HepG2 (cell line): Measurements from ENCODE around the gene CPLX1.

Source experiments
- BCLAF1 ChIP-seq: fragments of 450-650 bp; IDR thresholded peaks from 2 replicates; pipeline ENCODE4 v1.6.1; 2017; ENCODE audit warnings: mild to moderate bottlenecking
- CTCF ChIP-seq: sonication (generic); formaldehyde crosslinking; IDR thresholded peaks from 2 replicates; pipeline ENCODE4 v1.5.0; 2020; ENCODE audit warnings: mild to moderate bottlenecking, missing genetic modification reagents, moderate library complexity
- EP300 ChIP-seq, 3 experiments: sonication (generic) in 1 of 3; formaldehyde crosslinking in 1 of 3; IDR thresholded peaks; 2 replicates each; pipeline versions ENCODE4 v1.5.1 to v1.6.1; 2011 to 2020; ENCODE audit warnings: low read depth in 2 of 3, low read length in 2 of 3, borderline replicate concordance in 1 of 3, improper control_type of control experiment in 1 of 3, mild to moderate bottlenecking in 1 of 3, missing genetic modification reagents in 1 of 3, moderate library complexity in 1 of 3
- ESRRA ChIP-seq: sonication (generic); formaldehyde crosslinking; IDR thresholded peaks from 2 replicates; pipeline ENCODE4 v1.5.1; 2020; ENCODE audit warnings: mild to moderate bottlenecking, low read depth, missing genetic modification reagents
- KLF16 ChIP-seq, 2 experiments: sonication (generic) in 1 of 2; formaldehyde crosslinking in 1 of 2; IDR thresholded peaks; 2 replicates each; pipeline versions ENCODE4 v1.6.1 to v1.8.0; 2016 to 2023; ENCODE audit warnings: missing genetic modification reagents in 2 of 2, missing compliant biosample characterization in 1 of 2
- PHF5A ChIP-seq: IDR thresholded peaks from one replicate; pipeline ENCODE4 v1.6.1; 2018; ENCODE audit warnings: low read depth, missing genetic modification reagents; ENCODE audit not compliant: unreplicated experiment
- PRDM10 ChIP-seq: sonication (generic); formaldehyde crosslinking; IDR thresholded peaks from 2 replicates; pipeline ENCODE4 v1.4.0; 2020; ENCODE audit warnings: low read depth, missing genetic modification reagents
- PRPF4 ChIP-seq: fragments of 200-400 bp; formaldehyde crosslinking; IDR thresholded peaks from 2 replicates; pipeline ENCODE4 v1.6.1; 2016; ENCODE audit warnings: low read length, low read depth; ENCODE audit not compliant: poor library complexity, severe bottlenecking
- RAD21 ChIP-seq: fragments of 450-650 bp; formaldehyde crosslinking; IDR thresholded peaks from 2 replicates; pipeline ENCODE4 v1.5.0; 2020; ENCODE audit warnings: mild to moderate bottlenecking
- SETDB1 ChIP-seq: sonication (generic); formaldehyde crosslinking; IDR thresholded peaks from 2 replicates; pipeline ENCODE4 v1.5.1; 2020; ENCODE audit warnings: missing genetic modification reagents, mild to moderate bottlenecking, borderline replicate concordance
- ZBTB8A ChIP-seq: sonication (generic); formaldehyde crosslinking; IDR thresholded peaks from 2 replicates; pipeline ENCODE4 v1.4.0; 2020; ENCODE audit warnings: mild to moderate bottlenecking, low read depth, missing genetic modification reagents, borderline replicate concordance

GRCh38 chr4:848307-848691, 22.4 kb upstream of the CPLX1 start:
- TF ChIP-seq KLF16 (CRISPR knock-in tag; IDR thresholded peaks at IDR 0.05) (no peak), CTCF (CRISPR knock-in tag) (no peak), RAD21 (CRISPR knock-in tag) (no peak), SETDB1 (CRISPR knock-in tag) (no peak), PRPF4 (no peak), PRDM10 (CRISPR knock-in tag) (no peak), ZBTB8A (CRISPR knock-in tag) (no peak), ESRRA (CRISPR knock-in tag) (no peak), PHF5A (CRISPR knock-in tag) (no peak), EP300 (IDR thresholded peaks at IDR 0.05; ENCODE audit: low read depth in 2 of 2, low read length in 2 of 2) (no peak), EP300 (CRISPR knock-in tag; IDR thresholded peaks at IDR 0.05; ENCODE audit: borderline replicate concordance) (no peak), BCLAF1 (no peak)
